GM18951 (cell line): ENCODE data around the gene RASGEF1B.

Experiments
- POLR2A ChIP-seq: IDR thresholded peaks from 4 replicates; pipeline ENCODE4 v1.6.1; 2011; ENCODE audit warnings: mild to moderate bottlenecking; ENCODE audit not compliant: insufficient read length, insufficient read depth; ENCODE audit errors: extremely low read depth
- in situ Hi-C: fragments of 300-500 bp; cut with MboI; formaldehyde crosslinking; loops from one replicate; pipeline ENCODE4 v1.12.0; 2022; ENCODE audit warnings: low sequenced_read_pairs, mixed read lengths, inconsistent platforms; ENCODE audit not compliant: unreplicated experiment

Gene RASGEF1B

DNA sequence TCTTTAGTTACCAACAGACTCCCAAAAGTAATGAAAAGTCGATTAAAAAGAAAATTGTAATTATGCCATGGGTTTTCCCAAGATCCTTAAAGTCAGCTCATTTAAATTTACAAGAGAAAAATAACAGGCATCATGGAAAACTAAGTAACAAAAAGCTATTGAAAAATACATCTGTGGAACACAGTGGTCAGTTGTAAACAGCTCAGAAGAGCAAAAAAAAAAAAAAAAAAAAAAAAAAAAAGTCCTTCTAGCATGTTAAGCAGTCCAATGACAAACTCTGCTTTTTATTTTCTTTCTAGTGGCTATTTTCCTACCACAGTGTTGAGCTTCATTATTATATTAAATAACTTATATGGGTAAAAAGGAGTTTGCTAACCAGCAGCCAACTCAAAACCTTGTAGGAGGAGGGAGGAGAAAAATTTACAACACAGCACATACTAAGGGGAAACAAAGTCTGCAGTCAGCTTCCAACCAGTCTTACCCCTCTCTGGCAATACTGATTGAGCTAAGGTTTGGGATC lies 44.9 kb downstream of the RASGEF1B start:
- TF ChIP-seq POLR2A, result no peak
- in situ Hi-C loops, result no loop called here

DNA sequence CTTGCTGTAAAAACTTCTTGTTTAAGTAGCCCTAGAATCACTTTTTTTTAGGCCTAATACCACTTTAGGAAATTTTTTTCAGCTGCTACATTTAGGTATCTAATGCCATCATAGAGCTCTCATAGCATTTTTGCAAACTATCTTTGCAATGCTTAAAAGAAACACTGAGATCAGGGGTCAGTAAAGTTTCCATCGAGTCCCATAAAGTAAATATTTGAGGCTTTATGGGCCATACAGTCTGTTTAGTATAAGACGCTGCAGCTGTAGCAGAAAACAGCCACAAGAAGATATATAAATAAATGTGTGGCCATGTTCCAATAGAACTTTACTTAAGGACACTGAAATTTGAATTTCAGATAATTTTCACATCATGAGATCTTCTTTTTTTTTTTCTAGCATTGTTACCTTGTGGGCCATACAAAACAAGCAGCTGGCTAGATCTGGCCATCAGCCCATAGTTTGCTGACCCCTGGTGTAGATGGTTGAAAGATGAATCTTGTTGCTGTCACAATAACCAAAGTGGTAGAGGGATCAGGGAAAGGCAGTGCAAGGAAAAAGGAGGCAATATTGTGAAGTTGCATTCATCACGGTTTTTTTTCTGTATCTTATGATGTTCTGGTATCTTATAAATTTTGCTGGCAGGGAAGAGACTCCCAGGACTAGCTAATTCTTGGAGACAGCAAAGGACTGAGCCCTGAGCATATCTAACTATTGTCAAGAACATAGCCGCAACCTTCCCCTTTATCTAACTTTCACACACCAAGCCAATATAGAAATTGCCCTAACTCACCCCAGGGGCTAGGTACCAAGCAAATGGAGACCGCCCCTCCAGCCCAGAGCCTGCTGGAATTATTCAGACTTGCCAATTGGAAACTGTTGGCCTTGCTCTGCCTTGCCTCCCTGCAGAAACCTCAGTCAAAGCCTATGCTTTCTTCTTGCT lies 46.6 kb downstream of the RASGEF1B start:
- TF ChIP-seq POLR2A, result no peak
- in situ Hi-C loops, result loop anchor here (25.0 kb wide), 1 partner anchor 787 kb away; no protein-coding TSS in a partner anchor

DNA sequence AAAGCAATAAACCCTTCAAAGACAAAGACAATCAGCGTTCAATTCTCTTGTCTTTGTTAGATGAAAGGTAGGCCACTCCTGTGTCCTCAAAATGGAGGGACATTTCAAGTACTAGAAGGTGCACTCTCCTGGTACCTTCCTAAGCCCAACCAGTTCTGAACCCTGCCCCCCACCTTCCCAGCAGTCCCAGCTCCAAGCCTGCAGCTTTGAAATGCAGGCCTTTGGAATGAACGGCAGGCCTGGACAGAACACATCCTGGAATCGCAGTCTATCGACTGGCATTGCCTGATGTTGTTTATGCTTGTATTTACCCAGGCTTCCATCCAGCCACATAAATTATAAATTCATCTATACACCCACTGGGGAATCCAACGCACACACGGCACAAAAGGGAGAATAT lies 47.4 kb downstream of the RASGEF1B start:
- TF ChIP-seq POLR2A, result no peak
- in situ Hi-C loops, result loop anchor here (25.0 kb wide), 1 partner anchor 788 kb away; no protein-coding TSS in a partner anchor

DNA sequence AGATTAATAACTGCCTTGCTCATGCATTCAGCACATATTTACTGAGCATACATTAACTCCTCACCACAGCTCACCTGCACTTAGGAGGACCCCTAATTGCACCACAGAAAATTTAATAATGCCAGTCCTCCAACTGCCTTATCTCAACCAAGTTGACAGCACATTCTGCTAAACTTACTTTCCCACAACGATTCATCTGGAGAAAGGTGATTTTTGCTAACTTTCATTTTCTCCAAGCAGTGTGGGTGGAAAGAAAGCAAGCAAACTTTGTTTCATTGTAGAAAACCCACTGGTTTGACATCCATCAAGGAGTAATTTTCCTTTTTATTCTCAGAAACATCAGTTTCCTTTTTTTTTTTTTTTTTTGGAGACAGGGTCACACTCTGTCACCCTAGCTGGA lies 49.1 kb downstream of the RASGEF1B start:
- no peak for TF ChIP-seq POLR2A
- in situ Hi-C loops, result loop anchor here (25.0 kb wide), 1 partner anchor 790 kb away; no protein-coding TSS in a partner anchor

DNA sequence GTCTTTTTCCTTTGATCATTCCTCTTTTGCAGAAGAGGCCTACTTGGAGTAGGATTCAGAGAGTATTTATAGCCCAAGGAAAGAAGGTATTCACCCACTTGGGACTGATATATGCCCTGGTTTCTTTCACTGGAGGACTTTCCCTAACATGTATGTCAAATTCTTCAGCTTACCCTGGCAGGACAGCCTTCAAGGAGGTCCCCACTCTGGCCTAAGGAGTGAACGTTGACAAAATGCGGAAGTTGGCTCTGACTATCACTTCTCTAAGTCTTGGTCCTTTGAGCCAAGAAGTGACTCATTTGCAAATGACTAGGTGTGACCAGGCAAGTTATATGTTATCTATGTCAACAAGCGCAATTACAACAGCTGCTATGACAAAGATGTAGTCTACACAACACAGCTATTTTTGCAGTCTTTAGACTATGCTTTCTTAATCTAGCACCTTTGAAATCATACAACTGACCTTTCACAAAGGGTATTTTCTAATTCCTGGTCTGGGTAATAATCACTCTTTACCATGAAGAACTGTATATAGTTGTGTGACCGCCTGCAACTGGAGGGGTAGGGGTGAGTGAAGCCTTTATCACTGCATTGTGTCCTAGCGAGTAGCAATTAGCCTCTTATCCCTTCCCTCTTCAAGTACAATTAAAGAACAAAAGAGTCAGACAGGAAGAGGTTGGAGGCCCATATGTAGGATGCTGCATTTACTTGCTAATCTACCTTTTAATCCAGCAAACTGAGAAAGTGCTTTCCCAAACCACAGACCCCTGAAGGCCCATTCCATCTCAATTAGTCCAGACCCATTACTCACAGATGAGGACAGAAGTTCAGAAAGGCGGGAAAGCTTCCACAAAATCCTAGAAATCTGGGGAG lies 50.1 kb downstream of the RASGEF1B start:
- in situ Hi-C loops, result loop anchor here (25.0 kb wide), 1 partner anchor 791 kb away; no protein-coding TSS in a partner anchor
- no peak for TF ChIP-seq POLR2A

DNA sequence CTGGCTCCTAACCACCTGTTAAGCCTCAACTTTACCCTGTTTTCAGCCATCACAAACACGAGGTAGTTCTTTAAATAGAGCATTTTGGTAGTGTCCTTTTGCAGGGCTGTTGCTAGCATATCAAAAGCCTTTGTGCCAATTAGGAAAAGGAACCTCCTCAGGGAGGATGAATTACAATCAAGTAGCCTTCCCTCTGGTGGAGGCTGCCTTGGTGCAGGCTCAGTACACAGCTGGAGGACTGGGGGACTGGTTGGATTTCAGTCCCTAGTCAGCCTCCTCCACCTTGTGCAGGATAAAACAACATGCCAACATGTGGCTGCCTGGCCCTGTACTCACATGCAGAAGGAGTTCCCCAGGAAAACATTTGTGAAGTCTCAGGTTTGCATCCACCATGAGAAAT lies 53.1 kb downstream of the RASGEF1B start:
- in situ Hi-C loops, result loop anchor here (25.0 kb wide), 1 partner anchor 794 kb away; no protein-coding TSS in a partner anchor

DNA sequence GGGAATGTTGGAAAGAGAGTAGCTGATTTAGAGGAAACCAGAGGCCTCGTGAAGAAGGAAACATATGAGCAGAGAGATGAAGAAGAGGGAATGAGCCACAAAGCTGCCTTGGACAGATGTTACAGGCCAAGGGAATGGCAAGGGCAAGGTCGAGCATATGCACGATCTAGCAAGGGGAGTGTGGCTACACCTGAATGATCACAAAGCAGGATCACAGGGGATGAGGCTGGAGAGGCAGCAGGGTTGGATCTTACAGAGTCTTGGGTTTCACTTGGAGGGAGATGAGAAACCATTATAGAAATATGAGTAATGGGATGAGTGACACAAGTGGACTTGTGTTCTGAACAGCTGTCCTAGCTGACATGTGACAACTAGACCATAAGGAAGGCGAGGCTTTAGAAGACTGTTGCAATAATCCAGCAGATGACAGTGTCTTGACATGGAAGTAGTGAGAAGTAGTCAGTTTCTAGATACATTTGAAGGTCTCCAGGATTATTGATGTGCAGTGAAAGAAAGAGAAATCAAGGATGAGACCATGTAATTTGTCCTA lies 58.7 kb downstream of the RASGEF1B start:
- in situ Hi-C loops, result loop anchor here (25.0 kb wide), 1 partner anchor 799 kb away; no protein-coding TSS in a partner anchor
- no peak for TF ChIP-seq POLR2A

More for the DNA sequence above, 53.1 kb downstream of the RASGEF1B start:
- no peak for TF ChIP-seq POLR2A

DNA sequence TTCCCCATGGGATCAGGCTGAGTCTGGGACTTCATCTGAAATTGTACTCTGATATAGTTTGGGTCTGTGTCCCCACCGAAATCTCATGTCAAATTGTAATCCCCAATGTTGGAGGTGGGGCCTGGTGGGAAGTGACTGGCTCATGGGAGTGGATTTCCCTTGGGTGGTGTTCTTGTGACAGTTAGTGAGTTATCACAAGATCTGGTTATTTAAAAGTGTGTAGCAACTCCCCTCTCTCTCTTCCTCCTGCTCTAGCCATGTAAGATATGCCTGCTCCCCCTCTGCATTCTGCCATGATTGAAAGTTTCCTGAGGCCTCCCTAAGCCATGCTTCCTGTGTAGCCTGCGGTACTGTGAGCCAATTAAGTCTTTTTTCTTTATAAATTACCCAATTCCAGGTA lies 61.0 kb downstream of the RASGEF1B start:
- in situ Hi-C loops, result loop anchor here (25.0 kb wide), 1 partner anchor 802 kb away; no protein-coding TSS in a partner anchor
- TF ChIP-seq POLR2A, result no peak

DNA sequence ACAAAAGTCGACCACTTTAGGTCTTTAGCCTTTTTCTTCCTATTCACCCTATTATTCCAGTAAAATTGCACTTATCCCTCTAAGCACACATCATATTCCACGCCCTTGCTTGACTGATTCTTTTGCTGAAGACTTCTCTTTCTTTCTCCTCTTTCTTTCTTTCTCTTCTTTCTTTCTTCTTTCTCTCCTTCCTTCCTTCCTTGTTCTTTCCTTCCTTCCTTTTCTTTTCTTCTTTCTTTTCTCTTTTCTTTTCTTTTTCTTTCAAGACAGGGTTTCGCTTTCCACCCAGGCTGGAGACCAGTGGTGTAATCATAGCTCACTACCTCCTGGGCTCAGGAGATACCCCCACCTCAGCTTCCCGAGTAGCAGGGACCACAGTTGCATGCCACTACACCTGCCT lies 61.9 kb downstream of the RASGEF1B start:
- in situ Hi-C loops, result loop anchor here (25.0 kb wide), 1 partner anchor 802 kb away; no protein-coding TSS in a partner anchor

DNA sequence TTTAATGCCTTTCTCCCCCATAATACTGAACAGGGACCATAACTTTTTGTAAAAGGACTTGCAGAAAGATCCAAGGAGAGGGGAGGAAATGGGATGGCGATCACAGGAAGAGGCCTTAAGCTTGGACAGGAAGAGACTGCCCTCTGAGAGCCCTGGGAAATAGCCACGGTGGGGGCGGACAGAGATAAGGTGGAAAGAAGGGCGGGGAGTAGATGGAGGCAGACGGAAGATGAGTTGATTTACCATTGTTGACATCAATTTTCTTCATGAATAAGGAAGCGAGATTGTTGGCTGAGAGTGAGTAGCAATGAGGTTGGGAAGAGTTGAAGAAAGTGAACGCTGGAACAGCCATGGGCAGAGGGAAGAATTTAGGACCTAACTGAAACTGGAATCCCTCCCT lies 63.4 kb downstream of the RASGEF1B start:
- TF ChIP-seq POLR2A, result no peak
- in situ Hi-C loops, result loop anchor here (25.0 kb wide), 1 partner anchor 804 kb away; no protein-coding TSS in a partner anchor

More for the DNA sequence above, 61.9 kb downstream of the RASGEF1B start:
- no peak for TF ChIP-seq POLR2A

DNA sequence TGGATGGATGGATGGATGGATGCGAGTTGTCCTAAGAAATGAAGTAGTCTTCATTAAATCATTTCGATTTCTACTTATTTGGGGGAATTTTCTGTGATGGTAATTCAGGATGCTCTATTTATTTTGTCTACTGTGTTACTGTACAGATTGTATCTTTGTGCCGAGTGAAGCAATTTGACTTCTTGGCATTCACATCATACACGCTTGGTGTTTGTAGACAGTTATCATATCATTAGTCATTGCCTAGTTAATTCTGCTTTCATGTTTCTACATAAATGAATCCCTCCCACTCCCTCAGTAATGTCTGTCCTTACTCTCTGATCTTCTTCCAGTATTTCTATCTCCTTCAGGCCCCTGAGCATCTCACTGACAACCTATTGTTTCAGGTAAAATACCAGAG lies 64.0 kb downstream of the RASGEF1B start:
- in situ Hi-C loops, result loop anchor here (25.0 kb wide), 1 partner anchor 805 kb away; no protein-coding TSS in a partner anchor
- TF ChIP-seq POLR2A, result no peak

DNA sequence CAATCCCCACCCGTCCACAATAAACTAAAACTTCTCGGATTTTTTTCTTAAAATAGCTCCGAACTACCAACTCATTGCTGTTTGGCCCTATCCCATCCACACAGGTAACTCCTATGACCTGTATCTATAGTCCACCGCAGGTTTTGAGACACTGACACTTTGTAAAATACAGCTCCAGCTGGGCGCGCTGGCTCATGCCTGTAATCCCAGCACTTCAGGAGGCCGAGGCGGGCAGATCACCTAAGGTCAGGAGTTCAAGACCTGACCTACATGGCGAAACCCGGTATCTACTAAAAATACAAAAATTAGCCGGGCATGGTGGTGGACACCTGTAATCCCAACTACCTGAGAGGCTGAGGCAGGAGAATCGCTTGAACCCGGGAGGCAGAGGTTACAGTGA lies 65.2 kb downstream of the RASGEF1B start:
- in situ Hi-C loops, result loop anchor here (25.0 kb wide), 1 partner anchor 806 kb away; no protein-coding TSS in a partner anchor

DNA sequence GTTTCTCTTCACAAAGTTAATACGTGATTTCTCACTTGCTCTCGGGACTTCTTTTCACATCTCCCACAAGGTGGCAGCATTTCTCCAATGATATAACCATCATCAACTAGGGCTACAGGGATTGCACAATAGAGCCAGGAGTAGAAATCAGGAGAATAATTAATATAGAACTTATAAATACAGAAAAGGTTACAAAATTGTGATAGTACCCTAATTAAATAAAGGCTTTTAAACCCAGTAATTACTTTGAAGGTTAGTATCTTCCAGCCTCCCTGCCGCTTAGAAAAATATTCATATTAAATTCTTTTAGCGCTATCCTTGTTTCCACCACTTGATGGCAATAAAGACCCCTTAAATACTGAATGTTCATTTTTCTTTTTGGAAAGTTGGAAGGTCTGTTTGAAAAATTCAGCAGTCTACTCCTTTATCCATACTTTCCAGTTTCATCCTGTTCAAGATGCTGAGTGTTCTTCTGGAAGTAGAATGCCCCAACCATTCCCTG lies 65.8 kb downstream of the RASGEF1B start:
- no peak for TF ChIP-seq POLR2A
- in situ Hi-C loops, result loop anchor here (25.0 kb wide), 1 partner anchor 806 kb away; no protein-coding TSS in a partner anchor
